Epidermal melanocyte (primary cell): ENCODE measurements around the gene RAB44.

ENCODE experiments used
- DNase-seq: peaks from one replicate; pipeline ENCODE4 v3.0.0; 2011; ENCODE audit warnings: low spot score; ENCODE audit not compliant: insufficient read length

The RAB44 gene

GRCh38 chr6:36669002-36669401, 28.6 kb upstream of the RAB44 start:
- DNase-seq: no peak

- no peak for DNase-seq
These were observed 27.4 kb upstream of the RAB44 start for GRCh38 chr6:36670271-36670670.

- DNase-seq: no peak
These were observed 25.8 kb upstream of the RAB44 start for GRCh38 chr6:36671687-36672375.

- no peak for DNase-seq
These were observed 23.7 kb upstream of the RAB44 start for GRCh38 chr6:36673882-36674281.

- no peak for DNase-seq
These were observed 22.7 kb upstream of the RAB44 start for GRCh38 chr6:36674942-36675341.

GRCh38 chr6:36676141-36677058, 21.2 kb upstream of the RAB44 start:
- DNase-seq: no peak

GRCh38 chr6:36677059-36677749, 20.4 kb upstream of the RAB44 start:
- DNase-seq: no peak

GRCh38 chr6:36677753-36678487, 19.7 kb upstream of the RAB44 start:
- DNase-seq: no peak

- peak; percentile 59 for DNase-seq
These were observed 19.1 kb upstream of the RAB44 start, which contains the start of gene CDKN1A for GRCh38 chr6:36678488-36679042. Gene CDKN1A, plus strand, starts transcription at chr6:36678714. Its CDS starts 5,388 bp downstream, at chr6:36684102.

GRCh38 chr6:36679043-36679833, 18.4 kb upstream of the RAB44 start:
- DNase-seq: no peak

GRCh38 chr6:36682328-36683144, 15.1 kb upstream of the RAB44 start:
- no peak for DNase-seq

- DNase-seq: no peak
These were observed 14.4 kb upstream of the RAB44 start for GRCh38 chr6:36683145-36683655.

GRCh38 chr6:36683656-36684446, 13.8 kb upstream of the RAB44 start:
- no peak for DNase-seq

- DNase-seq: no peak
These were observed 13.2 kb upstream of the RAB44 start for GRCh38 chr6:36684447-36684812.

- DNase-seq: no peak
These were observed 12.3 kb upstream of the RAB44 start for GRCh38 chr6:36685166-36685924.

- no peak for DNase-seq
These were observed 11.5 kb upstream of the RAB44 start for GRCh38 chr6:36685926-36686667.
